AG04450 (cell line): ENCODE measurements around the gene AUTS2. TPM values are rescaled to one million over a fixed set of nuclear protein-coding genes. Genes with fewer than 3 reads are reported as not detected.

Experiments
- CTCF ChIA-PET: fragments of 300-600, 350-600 bp; formaldehyde crosslinking; extraction: SDS; loops from one replicate; lab custom pipeline; 2022; ENCODE audit warnings: antibody characterized with exemption, inconsistent platforms; lab: Charles Lee
- POLR2A ChIA-PET: fragments of 350-600 bp; formaldehyde crosslinking; extraction: SDS; loops from one replicate; lab custom pipeline; 2021; ENCODE audit warnings: antibody characterized with exemption, inconsistent platforms; lab: Yijun Ruan, JAX
- DNase-seq: peaks from one replicate; pipeline ENCODE4 v3.0.0-alpha.2; 2011; ENCODE audit warnings: low read depth, low spot score
- H3K27ac ChIP-seq: one replicate; pipeline ENCODE4 v1.5.1; 2012; ENCODE audit warnings: low read depth, low read length, control low read depth
- H3K27me3 ChIP-seq: one replicate; pipeline ENCODE4 v1.6.0; 2012; ENCODE audit warnings: low read length; ENCODE audit not compliant: control insufficient read depth, insufficient read depth
- H3K4me3 ChIP-seq: 2 replicates; pipeline ENCODE4 v1.5.1; 2011; ENCODE audit warnings: mild to moderate bottlenecking, low read depth, low read length, control low read depth
- H3K9me3 ChIP-seq: 2 replicates; pipeline ENCODE4 v1.5.1; 2012; ENCODE audit warnings: low read length; ENCODE audit not compliant: control insufficient read depth, insufficient read depth
- polyA plus RNA-seq: library from polyadenylated mRNA; depleted of rRNA; stranded (reverse); fragments of >200 nt; gene quantifications from 2 replicates; pipeline ENCODE4 v1.2.3, GENCODE V29; 2011
- TF ChIP-seq, protein P1 (sequence below): IDR thresholded peaks from 2 replicates; pipeline ENCODE4 v1.5.1; 2011; ENCODE audit warnings: low read depth, low read length, control low read depth, inconsistent platforms

Gene AUTS2
- polyA plus RNA-seq, 1 experiment: 1.5 TPM

DNA sequence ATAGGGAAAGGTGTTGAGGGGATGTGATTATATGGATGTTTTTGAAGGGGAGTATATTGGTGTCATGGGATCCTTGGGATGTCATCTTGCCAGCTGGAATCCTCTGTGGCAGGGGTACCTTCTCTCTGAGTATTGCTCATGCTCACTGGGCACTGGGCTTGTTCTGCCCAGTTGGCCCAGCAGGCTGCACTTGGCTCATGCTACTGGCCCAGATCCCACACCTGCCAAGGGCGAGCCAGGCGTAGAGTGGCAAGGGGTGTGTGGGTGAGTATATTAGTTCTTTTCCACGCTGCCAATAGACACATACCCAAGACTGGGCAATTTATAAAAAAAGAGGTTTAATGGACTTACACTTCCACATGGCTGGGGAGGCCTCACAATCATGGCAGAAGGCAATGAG, 311.9 kb downstream of the AUTS2 start:
- no peaks in the 10 kb centered on the region for H3K27me3 ChIP-seq
- H3K9me3 ChIP-seq: peaks cover 16% of the 10 kb centered on the region; the same call in 1 of the 2 replicates
- no peak overlapping the region for H3K27ac ChIP-seq
- H3K4me3 ChIP-seq: no peak overlapping the region
- CTCF ChIA-PET: no interaction called here
- POLR2A ChIA-PET: no interaction called here
- DNase-seq: no peak
- TF ChIP-seq, protein P1, sequence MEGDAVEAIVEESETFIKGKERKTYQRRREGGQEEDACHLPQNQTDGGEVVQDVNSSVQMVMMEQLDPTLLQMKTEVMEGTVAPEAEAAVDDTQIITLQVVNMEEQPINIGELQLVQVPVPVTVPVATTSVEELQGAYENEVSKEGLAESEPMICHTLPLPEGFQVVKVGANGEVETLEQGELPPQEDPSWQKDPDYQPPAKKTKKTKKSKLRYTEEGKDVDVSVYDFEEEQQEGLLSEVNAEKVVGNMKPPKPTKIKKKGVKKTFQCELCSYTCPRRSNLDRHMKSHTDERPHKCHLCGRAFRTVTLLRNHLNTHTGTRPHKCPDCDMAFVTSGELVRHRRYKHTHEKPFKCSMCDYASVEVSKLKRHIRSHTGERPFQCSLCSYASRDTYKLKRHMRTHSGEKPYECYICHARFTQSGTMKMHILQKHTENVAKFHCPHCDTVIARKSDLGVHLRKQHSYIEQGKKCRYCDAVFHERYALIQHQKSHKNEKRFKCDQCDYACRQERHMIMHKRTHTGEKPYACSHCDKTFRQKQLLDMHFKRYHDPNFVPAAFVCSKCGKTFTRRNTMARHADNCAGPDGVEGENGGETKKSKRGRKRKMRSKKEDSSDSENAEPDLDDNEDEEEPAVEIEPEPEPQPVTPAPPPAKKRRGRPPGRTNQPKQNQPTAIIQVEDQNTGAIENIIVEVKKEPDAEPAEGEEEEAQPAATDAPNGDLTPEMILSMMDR: no peak

DNA sequence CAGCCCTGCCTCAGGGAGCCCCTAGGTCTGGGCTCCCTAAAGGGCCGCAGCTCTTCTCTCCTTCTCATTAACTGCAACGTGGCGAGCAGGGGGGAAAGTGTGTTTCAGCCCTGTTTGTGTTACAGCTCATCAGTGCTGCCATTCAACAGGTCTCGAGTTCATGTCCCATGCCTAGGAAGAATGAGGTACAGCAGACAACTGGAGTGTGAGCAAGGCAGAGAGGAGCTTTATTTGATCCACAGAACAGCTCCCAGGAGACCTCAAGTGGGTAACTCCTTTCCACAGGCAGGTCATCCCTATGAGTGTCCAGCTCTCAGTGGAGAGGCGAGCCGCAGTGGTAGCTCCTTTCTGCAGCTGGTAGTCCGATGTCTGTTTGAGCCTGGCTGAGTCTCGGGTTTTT, 313.1 kb downstream of the AUTS2 start:
- TF ChIP-seq, protein P1: no peak

DNA sequence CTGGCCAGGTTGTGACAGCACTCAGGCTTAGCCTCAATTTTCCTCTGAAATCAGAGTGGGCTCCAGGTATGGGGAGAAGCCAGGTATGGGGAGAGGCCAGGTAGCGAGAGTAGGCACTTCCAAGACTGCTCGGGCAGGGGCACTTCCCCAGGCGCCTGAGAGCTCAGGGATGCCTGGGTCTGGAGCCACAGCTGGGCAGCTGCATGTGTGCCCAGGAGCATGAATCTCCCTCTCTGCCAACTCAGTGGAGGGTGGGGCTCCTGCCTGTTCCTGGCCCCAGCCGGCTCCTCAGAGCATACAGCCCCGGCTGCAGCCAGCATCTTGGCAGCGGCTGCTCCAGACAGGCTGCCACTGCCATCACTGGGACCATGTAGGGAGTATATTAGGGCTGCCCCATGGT, 313.9 kb downstream of the AUTS2 start:
- Histone ChIP-seq H3K27ac (no peak overlapping the region), H3K4me3 (no peak overlapping the region), H3K27me3 (no peaks in the 10 kb centered on the region), H3K9me3 (peaks cover 16% of the 10 kb centered on the region; the same call in 1 of the 2 replicates)
- ChIA-PET POLR2A (no interaction called here), CTCF (no interaction called here)
- TF ChIP-seq, protein P1: no peak
- DNase-seq: no peak

More for the DNA sequence above, 313.1 kb downstream of the AUTS2 start:
- CTCF ChIA-PET: no interaction called here
- H3K27me3 ChIP-seq: no peaks in the 10 kb centered on the region
- no peak overlapping the region for H3K4me3 ChIP-seq
- peaks cover 16% of the 10 kb centered on the region; the same call in 1 of the 2 replicates for H3K9me3 ChIP-seq
- no peak for DNase-seq
- H3K27ac ChIP-seq: no peak overlapping the region
- POLR2A ChIA-PET: no interaction called here

DNA sequence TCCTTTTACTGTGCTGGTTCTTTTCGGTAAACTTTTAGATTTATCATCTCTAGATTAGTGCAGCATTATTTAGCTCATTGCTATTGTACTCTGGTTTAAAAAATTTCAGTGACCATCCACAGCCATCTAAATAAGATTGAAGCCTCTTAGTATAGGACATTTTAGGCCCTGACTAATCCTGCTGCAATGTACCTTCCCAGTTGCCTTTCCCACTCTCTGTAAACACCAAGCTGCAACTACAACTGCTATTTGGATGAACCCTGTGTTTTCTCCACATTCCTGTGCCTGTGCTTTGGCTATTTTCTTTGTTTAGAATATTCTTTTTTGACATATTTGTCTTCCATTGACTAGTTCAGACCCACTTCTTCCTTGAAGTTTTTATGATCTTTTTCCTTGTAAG, 314.6 kb downstream of the AUTS2 start:
- ChIA-PET POLR2A (no interaction called here), CTCF (no interaction called here)
- H3K27me3 ChIP-seq: no peaks in the 10 kb centered on the region
- H3K9me3 ChIP-seq: peaks cover 16% of the 10 kb centered on the region; the same call in 1 of the 2 replicates
- no peak for DNase-seq
- no peak overlapping the region for H3K4me3 ChIP-seq
- no peak overlapping the region for H3K27ac ChIP-seq
- TF ChIP-seq, protein P1: no peak

DNA sequence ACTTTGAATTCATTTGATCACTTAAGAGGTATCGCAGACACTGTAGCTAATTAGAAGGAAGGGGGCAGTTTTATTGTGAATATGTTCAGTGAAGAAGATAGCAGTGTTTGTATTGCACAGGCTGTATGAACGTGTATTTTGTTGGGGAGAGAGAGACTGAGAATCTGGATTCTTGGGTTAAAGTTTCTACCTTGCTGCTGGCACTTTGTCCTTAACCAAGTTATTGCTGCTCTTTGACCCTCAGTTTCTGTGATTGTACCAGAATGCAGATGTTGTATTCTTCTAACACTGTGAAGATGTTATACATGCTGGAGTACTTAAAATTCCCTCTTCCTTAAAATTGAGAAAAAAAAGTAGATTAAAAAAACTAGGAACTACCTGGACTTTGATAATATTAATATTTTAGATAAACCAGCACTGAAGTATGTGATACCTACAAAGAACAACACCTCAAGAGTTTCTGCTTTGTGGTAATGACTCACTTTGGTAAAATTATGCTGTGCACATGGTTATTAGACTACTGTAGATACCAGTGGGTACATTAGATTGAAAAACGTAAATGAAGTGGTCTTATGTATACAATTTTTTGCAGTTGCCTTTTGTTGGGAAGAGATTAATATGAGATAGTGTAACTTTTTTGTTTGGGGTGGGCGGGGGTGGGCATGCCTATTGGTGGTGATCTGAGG, 321.3 kb downstream of the AUTS2 start:
- TF ChIP-seq, protein P1: no peak
- DNase-seq: no peak
- POLR2A ChIA-PET: no interaction called here

More for the DNA sequence above, 321.3 kb downstream of the AUTS2 start:
- Histone ChIP-seq H3K27me3 (no peaks in the 10 kb centered on the region), H3K4me3 (no peak overlapping the region), H3K27ac (no peak overlapping the region), H3K9me3 (no peaks in the 10 kb centered on the region)
- CTCF ChIA-PET: no interaction called here
